Medulla oblongata (tissue), 1 donor: ENCODE data around the gene RALGPS1.

Experiments
- DNase-seq: peaks from one replicate; pipeline ENCODE4 v3.0.0-alpha.2; 2015; ENCODE audit errors: extremely low spot score

RALGPS1 gene

DNA sequence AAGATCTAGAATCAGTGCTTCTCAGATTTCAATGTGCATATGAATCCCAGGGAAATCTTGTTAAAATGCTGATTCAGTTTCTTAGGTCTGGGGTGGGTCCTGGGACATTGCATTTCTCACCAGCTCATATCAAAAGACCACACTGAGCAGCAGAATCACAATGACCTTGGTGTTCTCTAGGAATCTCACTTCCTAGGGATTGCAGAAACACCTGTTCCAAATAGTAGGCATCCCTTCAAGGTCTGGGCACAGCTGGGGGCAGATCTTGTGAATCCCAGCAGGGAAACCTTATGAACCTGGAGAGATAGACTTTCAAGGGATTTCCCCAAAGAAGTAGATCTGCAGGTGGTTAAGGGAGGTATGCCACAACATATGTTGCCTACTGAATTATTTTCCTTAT is 341.1 kb downstream of the RALGPS1 start:
- no peak for DNase-seq

DNA sequence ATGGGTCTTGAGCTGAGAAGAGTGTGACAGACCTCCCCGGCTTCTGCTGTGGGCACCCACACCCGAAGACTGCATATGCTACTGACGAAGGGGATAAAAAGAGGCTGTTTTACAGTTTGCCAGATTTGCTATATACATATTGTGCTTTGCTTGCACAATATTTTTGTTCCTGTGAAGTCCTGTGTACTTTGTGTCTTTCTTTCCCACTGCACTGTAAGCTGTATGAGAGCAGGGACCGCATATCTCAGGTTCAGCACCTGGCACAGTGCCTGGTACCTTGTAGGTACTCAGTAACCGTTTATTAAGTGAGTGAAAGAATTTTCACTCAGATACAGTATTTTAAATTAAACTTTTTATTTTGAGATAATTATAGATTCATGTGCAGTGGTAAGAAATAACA is 341.7 kb downstream of the RALGPS1 start:
- DNase-seq, result no peak

DNA sequence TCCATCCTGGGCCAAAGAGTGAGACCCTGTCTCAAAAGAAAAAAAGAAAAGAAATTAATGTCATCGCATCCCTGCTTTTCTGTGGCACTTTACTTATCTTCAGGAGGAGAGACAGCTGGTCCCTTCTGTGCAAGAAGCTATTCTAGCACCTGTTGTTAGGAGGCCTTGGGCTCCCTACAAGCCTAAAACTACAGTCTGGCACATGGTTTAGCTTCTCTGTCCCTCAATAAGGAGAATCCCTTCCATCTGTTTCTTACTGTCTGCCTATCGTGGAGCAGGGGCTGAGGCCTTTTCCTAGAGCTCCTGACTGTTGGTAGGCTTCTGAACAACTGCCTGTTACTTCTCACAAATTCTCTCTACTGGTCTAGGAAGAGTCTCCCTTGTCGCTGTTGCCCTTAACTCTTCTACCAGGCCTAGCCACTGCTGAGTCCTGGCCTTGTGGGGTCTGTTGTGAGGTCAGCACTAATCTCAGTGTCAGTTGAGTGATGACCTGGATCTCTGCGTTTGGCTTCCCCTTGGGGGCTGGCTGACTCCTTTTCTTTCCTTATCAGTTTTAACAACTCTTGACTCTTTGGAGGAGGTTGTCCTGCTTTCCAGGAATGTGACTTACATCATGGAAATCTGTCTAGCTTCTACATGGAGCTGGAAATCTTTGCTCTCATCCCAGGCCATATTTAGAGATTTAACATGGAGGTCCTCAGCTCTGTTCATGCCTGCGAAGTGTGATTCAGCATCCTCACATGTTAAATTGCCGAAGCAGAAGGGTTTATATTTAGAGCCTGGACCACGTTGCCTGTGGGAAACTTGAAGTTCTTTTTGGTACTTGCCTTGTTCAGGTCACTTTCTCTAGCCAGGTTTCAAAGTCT is 344.3 kb downstream of the RALGPS1 start:
- DNase-seq, result no peak

DNA sequence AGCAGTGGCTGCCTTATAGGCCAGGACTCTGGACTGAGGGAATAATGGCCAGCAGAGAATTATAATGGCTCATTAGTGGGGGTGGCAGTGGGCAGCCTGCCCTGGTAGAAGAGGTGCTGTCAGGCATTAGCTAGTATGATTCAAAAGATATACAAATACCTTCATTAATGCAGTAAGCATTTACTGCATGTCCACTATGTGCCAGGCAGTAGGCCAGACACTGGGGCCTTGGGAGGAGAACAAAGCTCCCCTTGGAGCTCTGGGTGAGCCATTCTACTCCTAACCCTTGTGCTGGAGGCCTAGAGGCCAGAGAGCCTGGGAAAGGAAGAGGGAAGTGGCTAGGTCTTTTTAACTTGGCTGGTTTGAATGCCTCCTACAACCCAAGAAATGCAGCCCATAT is 348.0 kb downstream of the RALGPS1 start:
- DNase-seq, result peak; percentile 49

DNA sequence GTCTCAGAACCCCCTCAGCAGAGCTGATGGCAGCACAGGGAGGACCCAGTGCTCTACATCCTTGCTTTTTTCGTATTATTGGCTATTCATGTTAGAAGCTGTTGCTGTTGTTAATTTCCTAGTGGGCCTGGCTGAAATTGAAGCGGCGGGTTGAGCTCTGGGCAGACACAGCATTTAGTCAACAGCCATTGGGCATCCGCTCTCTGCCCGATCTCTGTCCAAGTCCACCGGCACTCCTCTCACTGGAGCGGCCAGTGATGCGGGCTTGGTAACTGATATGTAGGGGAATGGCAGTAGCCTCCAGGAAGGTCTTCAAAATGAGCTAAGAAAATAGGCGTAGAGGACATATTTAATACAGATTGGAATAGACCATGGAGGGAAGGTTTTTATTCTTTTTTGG is 348.7 kb downstream of the RALGPS1 start:
- peak; percentile 46 for DNase-seq

DNA sequence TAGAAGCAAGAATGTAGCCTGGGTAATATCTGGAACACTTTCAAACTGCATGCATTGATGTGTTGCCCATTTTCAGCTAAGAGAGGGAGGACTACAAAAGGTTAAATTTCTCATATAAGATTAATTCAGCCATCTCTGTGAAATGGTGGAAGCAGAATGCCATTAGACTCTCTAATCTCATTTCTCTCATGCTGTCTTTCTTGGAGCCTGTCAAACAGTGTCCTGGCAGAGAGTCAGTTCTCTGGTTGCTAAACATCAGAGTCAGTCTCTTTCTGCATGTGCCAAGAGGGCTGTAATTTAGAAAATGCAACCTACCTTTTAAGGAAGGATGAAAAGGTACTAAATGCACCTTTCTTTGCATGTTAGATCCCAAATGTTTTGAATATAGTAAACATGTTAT is 349.1 kb downstream of the RALGPS1 start:
- peak; percentile 79 for DNase-seq

DNA sequence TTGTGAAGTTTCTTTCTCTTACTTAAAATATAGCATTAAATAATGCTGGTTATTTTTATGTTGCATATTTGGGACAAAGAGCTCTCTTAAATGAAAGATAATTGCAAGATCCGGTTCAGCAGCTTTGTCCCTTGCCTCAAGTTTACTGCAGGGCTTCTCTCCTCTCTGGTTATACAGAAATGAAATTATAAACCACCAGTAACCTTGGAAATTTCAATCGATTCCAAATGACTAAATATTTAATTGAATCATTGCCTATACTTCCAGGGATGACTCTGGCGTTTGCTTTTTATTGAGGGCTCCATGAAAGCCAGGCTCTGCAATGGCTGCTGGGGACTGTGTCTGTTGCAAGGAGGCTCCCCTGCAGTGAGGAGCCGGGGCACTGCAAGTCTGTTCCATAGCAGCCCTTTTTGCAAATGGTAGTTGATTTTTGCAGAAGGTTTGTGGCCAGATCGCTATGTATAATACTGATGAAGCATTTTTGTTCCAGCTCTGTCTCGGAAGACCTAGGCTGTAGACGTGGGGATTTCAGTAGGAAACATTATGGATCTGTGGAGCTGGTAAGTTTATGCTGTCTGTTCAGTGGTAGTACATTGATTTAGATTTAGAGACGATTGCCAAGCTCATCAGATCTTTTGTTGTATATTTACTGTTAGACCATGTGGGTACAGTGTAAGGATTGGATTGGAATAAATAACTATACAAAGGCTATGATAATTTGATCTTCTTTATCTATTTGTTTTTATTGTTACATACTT is 350.1 kb downstream of the RALGPS1 start, which contains the start of gene GARNL3:
Gene GARNL3 (plus strand): TSS at position 313 of the 758 bp plus-strand sequence. CDS start 104 bp downstream, at position 417.
- peak; percentile 56 for DNase-seq

DNA sequence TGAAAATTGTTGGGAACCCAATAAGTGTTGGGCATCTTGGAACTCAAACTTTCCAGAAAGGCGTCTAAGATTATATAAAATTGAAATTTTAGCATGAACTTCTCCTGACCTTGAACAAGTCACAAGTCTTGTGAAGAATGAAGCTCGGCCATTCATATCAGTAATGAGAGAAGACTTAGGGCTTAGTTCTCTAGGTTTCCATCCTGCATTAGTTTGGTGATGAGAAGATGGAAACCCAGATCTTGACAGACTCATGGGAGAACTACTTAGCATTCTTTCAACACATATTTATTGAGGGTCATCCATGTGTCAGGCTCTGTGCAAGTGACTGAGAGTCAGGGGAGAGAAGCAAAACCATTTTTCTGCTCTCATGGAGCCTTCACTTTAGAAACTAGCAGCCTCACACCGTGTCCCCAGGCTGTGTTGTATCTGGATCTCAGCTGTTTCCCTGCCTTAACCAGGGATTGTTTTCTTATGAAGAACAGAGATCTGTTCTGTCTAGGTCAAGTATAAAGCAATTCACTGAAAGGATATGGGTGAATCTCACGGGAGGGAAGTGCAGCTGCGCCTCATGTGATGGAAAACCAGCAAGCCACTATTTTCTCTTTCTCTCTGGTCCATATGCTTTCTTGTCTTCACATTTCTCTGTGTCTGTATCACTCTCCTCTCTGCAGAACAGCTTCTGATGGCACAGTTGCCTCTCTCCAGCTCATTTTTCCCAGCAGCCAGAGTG is 353.4 kb downstream of the RALGPS1 start:
- peak; percentile 48 for DNase-seq

DNA sequence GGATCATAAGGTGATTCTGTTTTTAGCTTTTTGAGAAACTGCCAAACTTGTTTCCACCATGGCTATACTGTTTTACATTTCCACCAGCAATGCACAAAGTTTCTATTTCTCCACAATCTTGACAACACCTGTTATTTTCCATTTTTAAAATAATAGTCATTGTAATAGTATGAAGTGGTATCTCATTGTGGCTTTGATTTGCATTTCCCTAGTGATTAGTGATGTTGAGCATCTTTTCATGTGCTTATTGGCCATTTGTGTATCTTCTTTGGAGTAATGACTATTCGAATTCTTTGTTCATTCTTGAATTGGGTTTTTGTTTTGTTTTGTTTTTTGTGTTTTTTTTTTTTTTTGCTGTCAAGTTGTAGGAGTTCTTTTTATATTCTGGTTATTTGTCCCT is 354.9 kb downstream of the RALGPS1 start:
- no peak for DNase-seq
